GM19372 (cell line): ENCODE results near the gene SLC12A1.

ENCODE experiments used
- ATAC-seq: cut with Tn5 transposase; IDR thresholded peaks from one replicate; pipeline ENCODE4 v1.9.1; 2021; ENCODE audit warnings: mild to moderate bottlenecking, low read depth, moderate library complexity; ENCODE audit not compliant: unreplicated experiment

SLC12A1 gene

GRCh38 chr15:48205981-48206380 lies at the start of gene SLC12A1:
Gene SLC12A1, plus strand, starts transcription at chr15:48206302. Its CDS starts 1,418 bp downstream, at chr15:48207720.
- no peak for ATAC-seq

GRCh38 chr15:48168616-48169015 lies 37.5 kb upstream of the SLC12A1 start:
- ATAC-seq = no peak

- no peak for ATAC-seq
These were observed 35.1 kb upstream of the SLC12A1 start for GRCh38 chr15:48170981-48171380.

- no peak for ATAC-seq
These were observed 31.0 kb upstream of the SLC12A1 start for GRCh38 chr15:48175126-48175525.

GRCh38 chr15:48176112-48176511 lies 30.0 kb upstream of the SLC12A1 start:
- no peak for ATAC-seq

GRCh38 chr15:48176957-48177356 lies 29.1 kb upstream of the SLC12A1 start:
- no peak for ATAC-seq

GRCh38 chr15:48177383-48177765 lies 28.7 kb upstream of the SLC12A1 start:
- peak; percentile 50 for ATAC-seq

- peak; percentile 66 for ATAC-seq
These were observed 28.1 kb upstream of the SLC12A1 start, which contains the start of gene MYEF2 for GRCh38 chr15:48177766-48178647. Gene MYEF2, minus strand, starts transcription at chr15:48178295. Its CDS starts 58 bp downstream, at chr15:48178237.

- ATAC-seq = no peak
These were observed 27.5 kb upstream of the SLC12A1 start for GRCh38 chr15:48178648-48178931.

- ATAC-seq = no peak
These were observed 23.4 kb upstream of the SLC12A1 start for GRCh38 chr15:48182749-48183148.

- ATAC-seq = no peak
These were observed 20.6 kb upstream of the SLC12A1 start for GRCh38 chr15:48185529-48185928.

GRCh38 chr15:48186271-48186670 lies 19.8 kb upstream of the SLC12A1 start:
- ATAC-seq = no peak

- ATAC-seq = no peak
These were observed 15.0 kb upstream of the SLC12A1 start for GRCh38 chr15:48190932-48191573.

- ATAC-seq = no peak
These were observed 14.4 kb upstream of the SLC12A1 start, which contains the start of gene CTXN2 for GRCh38 chr15:48191574-48192225. Gene CTXN2, plus strand, starts transcription at chr15:48191665. Its CDS starts 9,636 bp downstream, at chr15:48201301.

GRCh38 chr15:48202068-48202467 lies 4.0 kb upstream of the SLC12A1 start:
- ATAC-seq = no peak

GRCh38 chr15:48221261-48221660 lies 15.2 kb downstream of the SLC12A1 start:
- ATAC-seq = no peak

- no peak for ATAC-seq
These were observed 15.8 kb downstream of the SLC12A1 start for GRCh38 chr15:48221885-48222284.

- no peak for ATAC-seq
These were observed 16.5 kb downstream of the SLC12A1 start for GRCh38 chr15:48222627-48223026.

GRCh38 chr15:48225771-48226170 lies 19.7 kb downstream of the SLC12A1 start:
- ATAC-seq = no peak

- ATAC-seq = no peak
These were observed 24.4 kb downstream of the SLC12A1 start for GRCh38 chr15:48230498-48230897.

GRCh38 chr15:48233246-48233645 lies 27.1 kb downstream of the SLC12A1 start:
- ATAC-seq = no peak
